COR-L47 (cell line): Measurements from ENCODE around the gene PRKN.

Experiments
- DNase-seq: peaks from one replicate; lab custom pipeline; 2025; lab: John Stamatoyannopoulos, UW

PRKN gene

DNA sequence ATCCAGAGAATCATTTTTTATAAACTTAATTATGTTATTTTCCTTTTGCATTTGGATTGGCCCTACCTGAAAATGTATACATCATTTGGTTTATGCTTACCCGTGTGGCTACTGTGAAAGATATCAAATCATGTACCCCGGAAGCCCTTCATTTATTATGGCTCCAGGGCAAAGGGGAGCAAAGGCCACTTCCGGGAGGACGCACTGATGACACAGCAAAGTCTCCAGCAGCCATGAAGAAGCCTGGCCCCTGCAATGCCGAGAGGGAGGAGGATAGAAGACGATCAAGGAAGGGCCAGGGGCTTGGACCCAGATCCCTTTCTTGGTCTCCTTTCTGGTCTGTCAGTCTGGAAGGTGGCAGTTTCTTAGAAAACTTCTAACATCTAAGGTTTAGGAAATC, 1073.4 kb downstream of the PRKN start:
- DNase-seq = no peak

- no peak for DNase-seq
Observed at GRCh38 chr6:161651949-161652348, 1075.6 kb downstream of the PRKN start.

DNA sequence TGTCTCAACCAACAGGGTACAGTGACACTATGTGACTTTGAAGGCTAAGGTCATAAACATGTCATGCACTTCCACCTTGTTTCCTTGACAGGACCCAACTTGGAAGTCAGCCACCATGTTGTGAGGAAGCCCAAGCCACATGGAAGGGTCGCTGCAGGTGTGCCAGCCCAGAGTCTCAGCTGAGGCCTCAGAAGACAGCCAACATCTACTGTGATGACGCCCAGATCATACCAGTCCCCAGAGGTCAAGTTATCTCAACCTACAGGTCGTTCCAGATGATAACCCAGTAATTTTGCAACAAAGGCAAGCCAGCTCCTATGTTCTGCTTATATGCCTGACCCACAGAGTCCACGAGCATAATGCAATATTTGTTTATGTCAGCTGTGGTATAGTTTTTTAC, 1077.7 kb downstream of the PRKN start:
- DNase-seq = no peak

DNA sequence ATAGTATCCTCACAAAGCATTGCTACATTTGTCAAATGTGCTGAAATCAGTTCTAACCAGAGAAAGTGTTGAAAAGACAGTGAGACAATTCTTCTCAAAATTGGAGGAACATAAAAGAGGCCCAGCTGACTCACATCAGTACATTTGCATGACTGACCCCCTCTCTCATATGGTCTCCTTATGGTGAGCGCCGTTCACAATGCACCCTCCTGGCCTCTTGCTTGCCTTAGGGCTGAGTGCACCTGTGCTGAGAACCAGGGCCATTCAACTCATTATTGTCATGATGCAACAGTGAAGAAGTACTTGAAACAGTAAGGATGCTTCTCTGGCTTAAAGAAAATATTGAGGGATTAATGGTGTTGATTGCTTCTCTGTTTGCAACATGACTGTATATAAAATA, 1078.5 kb downstream of the PRKN start:
- no peak for DNase-seq

- no peak for DNase-seq
Observed at GRCh38 chr6:161647234-161647633, 1080.3 kb downstream of the PRKN start.

DNA sequence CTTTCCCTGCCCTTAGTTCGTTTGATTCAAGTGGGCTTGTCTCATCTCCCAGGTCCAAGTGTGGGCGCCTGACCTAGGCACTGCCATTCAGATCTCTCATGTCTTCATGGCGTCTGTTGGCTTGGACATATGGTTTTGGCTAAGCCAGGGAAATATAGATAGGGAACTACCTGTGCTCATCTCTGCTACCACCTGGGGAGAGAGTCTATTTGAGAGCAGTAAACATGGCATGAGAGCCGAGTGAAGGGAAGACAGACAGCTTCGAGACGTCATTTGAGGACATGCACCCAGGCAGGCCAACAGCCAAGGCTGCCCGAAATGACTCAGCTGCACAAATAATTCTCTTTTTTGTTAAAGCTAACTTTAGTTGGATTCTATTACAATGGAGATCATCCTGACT, 1083.0 kb downstream of the PRKN start:
- DNase-seq = no peak

DNA sequence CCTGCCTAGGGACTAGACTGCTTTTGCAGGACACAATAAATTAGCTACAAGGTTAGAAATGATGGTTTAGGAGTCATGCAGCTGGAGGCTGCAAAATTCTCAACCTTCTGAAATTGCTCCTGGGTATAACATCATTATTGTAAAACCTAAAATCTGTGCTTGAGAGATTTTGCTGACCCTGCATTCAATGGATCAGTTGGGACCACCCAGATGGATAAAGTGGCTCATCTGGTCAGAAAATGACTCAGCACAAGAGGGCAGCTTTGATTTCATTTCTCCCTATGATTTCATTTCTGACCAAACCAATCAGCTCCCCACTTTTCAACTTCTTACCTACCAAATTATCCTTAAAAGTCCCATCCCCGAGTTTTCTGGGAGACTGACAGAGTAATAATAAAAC, 1086.4 kb downstream of the PRKN start:
- no peak for DNase-seq

GRCh38 chr6:161639772-161640171, 1087.8 kb downstream of the PRKN start:
- no peak for DNase-seq

GRCh38 chr6:161637658-161638057, 1089.9 kb downstream of the PRKN start:
- DNase-seq = no peak

GRCh38 chr6:161636882-161637430, 1090.6 kb downstream of the PRKN start:
- DNase-seq = no peak

GRCh38 chr6:161635975-161636374, 1091.6 kb downstream of the PRKN start:
- DNase-seq = no peak

DNA sequence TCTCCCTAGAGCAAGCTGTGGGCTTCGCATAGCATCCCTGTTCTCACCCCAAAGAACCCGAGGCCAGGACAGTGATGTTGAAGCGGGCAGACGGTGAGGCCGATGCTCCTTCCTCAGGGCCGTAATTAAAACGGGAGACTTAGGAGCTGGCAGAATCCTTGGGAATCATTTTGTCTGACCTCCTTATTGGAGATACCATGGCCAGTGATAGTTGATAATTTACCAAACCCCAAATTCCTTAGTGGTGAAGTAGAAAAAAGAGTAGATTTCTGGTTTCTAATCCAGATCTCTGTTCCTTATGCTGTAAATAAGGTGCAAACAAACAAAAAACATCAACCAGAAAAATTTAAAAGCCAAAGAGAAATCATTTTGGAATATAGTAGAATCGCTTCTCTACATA, 1092.7 kb downstream of the PRKN start:
- no peak for DNase-seq

DNA sequence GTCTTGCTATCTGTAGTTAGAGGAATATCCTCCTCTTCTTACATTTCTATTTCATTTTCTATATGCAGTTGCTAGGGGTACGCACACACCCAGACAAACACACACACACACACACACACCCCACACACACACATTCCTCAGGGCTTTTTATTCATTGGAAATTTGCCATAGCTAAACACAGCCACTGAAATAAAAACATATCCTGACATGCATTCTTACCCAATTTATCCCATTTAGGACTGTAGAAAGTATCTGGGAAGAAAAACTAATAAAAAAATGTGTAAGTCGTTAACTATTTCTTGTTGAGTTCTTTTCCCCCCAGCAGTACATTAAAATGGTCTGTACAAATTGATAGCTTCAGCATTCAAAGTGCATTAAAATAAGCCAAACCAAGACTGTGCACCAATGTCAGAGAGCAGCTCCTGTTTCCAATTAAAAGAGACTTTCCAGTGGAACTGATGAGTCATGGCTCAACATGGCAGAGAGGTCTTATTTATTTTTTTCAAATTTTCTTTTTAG, 1095.8 kb downstream of the PRKN start:
- no peak for DNase-seq

DNA sequence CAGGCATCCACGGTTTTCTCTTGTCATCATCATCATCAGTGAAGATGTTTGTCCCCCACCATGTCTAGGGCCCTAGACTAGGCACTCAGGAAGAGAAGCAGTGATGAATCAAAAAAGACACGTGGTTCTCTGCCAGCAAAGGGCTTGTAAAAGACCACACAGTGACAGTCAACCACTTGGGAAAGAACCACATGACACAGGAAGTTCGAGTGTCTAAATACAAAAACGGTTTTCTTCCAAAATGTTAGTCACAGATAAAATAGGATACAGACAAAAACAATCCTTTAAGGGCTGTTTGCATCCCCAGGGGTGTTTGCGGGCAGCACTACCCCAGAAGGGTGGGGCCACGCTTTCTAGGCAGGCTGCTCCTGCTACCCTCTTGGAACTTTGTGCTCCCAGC, 1096.9 kb downstream of the PRKN start:
- no peak for DNase-seq

GRCh38 chr6:161626132-161626676, 1101.4 kb downstream of the PRKN start:
- no peak for DNase-seq

- no peak for DNase-seq
Observed at GRCh38 chr6:161624111-161624510, 1103.5 kb downstream of the PRKN start.

DNA sequence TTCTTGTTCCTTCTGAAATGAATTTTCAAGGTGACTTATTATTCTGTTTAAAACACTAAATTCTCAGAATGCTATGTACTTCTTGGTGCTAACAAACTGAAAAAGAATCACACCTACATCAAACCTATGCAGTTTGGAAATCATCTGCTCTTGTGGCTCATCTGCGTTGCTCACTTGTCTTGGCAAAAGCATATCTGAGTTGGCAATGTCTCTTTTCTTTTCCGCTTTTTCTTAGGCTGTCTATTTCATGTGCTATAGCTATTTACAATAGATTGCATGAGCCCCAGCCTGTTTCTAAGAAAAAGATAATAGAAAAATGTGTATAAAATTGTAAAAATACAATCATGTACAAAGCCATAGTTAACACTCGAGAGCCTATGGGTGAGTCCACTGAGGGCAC, 1104.8 kb downstream of the PRKN start:
- no peak for DNase-seq

DNA sequence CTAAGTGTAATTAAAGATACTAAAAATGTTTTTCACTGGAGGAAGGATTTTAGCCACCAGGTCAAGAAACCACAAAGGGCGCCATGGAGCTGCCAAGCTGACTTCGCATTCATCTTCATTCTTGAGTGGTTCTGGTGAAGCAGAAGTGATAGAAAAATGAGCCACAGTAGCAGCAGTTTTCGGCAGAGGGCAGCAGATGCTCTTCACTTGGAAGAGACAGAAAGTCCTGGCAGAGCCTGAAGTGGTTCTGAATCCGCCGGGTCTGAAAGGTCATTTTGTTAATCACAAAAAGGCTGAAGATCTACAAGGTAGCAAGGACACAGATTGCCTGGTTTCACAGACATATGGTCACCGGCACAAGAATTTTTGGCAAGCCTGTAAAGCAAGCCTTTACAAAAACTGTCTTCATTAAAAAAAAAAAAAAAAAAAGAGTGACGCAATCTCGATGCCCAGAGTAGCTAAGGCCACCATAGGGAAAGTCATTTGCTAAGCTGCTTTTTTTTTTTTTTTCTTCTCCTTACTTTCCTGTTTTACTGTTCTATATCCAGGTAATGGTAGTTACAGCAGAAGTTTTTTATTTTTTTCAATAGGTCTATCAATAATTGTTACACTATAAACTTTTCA, 1108.6 kb downstream of the PRKN start:
- no peak for DNase-seq

- no peak for DNase-seq
Observed at GRCh38 chr6:161613711-161614110, 1113.9 kb downstream of the PRKN start.

GRCh38 chr6:161608771-161609170, 1118.8 kb downstream of the PRKN start:
- no peak for DNase-seq

- DNase-seq = no peak
Observed at GRCh38 chr6:161607696-161608297, 1119.8 kb downstream of the PRKN start.

- DNase-seq = no peak
Observed at GRCh38 chr6:161602359-161602758, 1125.2 kb downstream of the PRKN start.

DNA sequence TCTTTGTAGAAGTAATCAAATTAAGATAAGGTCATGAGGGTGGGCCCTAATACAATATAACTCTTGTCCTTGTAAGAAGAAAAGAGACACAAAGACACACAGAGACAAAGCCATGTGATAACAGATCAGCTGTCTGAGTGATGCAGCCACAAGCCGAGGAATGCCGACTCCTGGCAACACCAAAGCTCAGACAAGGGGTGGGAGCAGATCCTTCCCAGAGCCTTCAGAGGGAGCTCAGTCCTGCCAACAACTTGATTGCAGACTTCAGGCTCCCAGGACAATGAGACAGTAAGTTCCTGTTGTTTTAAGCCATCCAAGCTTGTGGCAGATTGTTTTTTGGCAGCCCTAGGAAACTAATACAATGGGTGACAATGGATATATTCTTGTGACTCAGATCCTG, 1128.7 kb downstream of the PRKN start:
- no peak for DNase-seq
